ENCODE measurements around the gene ADGRG6.
"Not testable (repeated sequence)": the region's sequence is repeated elsewhere in the genome, so short reads cannot be mapped to it uniquely, and the experiment has no call there.

Gene ADGRG6

DNA sequence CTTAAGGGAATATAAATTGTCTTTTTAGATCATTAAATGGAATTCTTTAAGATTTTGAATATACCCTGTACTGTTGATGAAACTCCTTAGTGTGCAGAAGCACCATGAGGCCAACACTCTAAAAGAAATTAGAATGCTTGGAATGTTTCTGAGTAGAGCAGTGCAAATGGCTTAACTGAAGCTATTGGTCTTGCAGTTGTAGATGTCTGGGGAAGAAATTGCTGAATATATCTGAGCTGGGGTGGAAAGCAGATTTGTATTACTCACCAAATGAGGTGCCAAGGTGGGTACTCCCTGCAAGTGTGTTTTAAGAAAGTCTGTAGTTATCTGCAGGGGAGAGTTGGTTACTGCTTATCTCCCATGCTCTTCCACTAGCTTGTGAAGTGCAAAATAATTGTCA, 119.0 kb downstream of the ADGRG6 start:
- no peak overlapping the region for H3K27ac ChIP-seq (ENCODE audit: low read length)
- H3K9ac ChIP-seq (ENCODE audit: low read depth, low read length) = no peak overlapping the region
- H3K27me3 ChIP-seq (ENCODE audit: insufficient read depth, low read length) = no peaks in the 10 kb centered on the region

DNA sequence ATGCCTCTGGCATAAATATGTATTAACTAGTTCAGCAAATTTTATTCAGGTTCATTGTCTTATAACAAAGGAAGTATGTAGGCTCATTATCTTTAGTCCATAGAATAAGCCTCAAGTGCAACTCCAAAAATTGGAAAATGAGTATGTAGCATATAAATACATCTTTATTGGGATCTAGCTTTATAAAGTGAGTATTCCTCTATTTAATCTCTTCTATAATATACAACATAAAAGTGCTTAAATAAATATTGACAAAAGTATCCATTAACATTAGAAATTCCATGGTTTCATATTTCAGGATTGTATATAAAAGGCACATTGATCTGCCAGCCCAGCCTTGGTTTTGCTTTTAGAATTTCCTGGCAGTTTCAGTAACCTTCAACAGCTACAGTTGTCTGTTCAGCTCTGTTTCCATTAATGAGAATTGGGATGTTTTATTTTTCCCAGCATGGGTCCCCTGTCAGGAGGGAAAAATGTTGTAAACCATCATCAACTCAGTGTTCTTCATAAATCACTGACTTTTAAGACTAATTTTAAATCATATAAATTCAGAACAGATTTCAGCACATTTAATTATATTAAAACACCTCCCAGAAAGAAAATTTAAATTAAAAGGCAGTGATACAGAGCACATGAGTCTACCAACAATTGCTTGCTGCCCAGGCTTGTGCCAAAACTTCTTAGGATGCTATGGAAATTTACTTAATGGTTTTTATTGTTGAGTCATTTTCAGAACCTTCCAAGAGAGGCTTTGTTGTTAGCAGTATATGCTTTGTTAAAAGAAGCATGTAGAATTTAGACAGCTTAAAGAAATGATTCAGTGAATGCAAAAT, 119.7 kb downstream of the ADGRG6 start:
- no peaks in the 10 kb centered on the region for H3K9me3 ChIP-seq (ENCODE audit: insufficient read depth, low read depth, low read length)
- H3K36me3 ChIP-seq (ENCODE audit: insufficient read depth, low read depth, low read length) = no peaks in the 10 kb centered on the region
- no peak overlapping the region for H3K27ac ChIP-seq (ENCODE audit: low read length)
- H3K4me1 ChIP-seq (ENCODE audit: insufficient read depth, low read length) = peaks cover 17% of the 10 kb centered on the region
- no peaks in the 10 kb centered on the region for H3K27me3 ChIP-seq (ENCODE audit: insufficient read depth, low read length)
- H3K4me3 ChIP-seq (ENCODE audit: low read length) = no peak overlapping the region
- no peak overlapping the region for H3K9ac ChIP-seq (ENCODE audit: low read depth, low read length)

More for the DNA sequence above, 119.0 kb downstream of the ADGRG6 start:
- Histone ChIP-seq H3K4me3 (ENCODE audit: low read length) (no peak overlapping the region), H3K9me3 (ENCODE audit: insufficient read depth, low read depth, low read length) (no peaks in the 10 kb centered on the region), H3K4me1 (ENCODE audit: insufficient read depth, low read length) (peaks cover 23% of the 10 kb centered on the region), H3K36me3 (ENCODE audit: insufficient read depth, low read depth, low read length) (no peaks in the 10 kb centered on the region)

DNA sequence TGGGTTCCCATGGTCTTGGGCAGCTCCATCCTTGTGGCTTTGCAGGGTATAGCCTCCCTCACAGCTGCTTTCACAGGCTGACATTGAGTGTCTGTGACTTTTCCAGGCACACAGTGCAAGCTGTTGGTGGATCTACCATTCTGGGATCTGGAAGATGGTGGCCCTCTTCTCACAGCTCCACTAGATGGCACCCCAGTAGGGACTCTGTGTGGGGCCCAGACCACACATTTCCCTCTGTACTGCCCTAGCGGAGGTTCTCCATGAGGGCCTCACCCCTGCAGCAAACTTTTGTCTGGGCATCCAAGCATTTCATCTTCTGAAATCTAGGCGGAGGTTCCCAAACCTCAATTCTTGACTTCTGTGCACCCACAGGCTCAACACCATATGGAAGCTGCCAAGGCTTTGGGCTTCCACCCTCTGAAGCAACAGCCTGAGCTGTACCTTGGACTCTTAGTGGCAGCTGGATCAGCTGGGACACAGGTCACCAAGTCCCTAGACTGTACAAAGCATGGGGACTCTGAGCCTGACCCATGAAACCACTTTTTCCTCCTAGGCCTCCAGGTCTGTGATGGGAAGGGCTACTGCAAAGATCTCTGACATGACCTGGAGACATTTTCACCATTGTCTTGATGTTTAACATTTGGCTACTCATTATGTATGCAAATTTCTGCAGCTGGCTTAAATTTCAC, 124.8 kb downstream of the ADGRG6 start:
- not testable (repeated sequence) for H3K9ac ChIP-seq (ENCODE audit: low read depth, low read length); H3K27me3 ChIP-seq (ENCODE audit: insufficient read depth, low read length); H3K27ac ChIP-seq (ENCODE audit: low read length); H3K36me3 ChIP-seq (ENCODE audit: insufficient read depth, low read depth, low read length); H3K9me3 ChIP-seq (ENCODE audit: insufficient read depth, low read depth, low read length); H3K4me1 ChIP-seq (ENCODE audit: insufficient read depth, low read length); H3K4me3 ChIP-seq (ENCODE audit: low read length)

DNA sequence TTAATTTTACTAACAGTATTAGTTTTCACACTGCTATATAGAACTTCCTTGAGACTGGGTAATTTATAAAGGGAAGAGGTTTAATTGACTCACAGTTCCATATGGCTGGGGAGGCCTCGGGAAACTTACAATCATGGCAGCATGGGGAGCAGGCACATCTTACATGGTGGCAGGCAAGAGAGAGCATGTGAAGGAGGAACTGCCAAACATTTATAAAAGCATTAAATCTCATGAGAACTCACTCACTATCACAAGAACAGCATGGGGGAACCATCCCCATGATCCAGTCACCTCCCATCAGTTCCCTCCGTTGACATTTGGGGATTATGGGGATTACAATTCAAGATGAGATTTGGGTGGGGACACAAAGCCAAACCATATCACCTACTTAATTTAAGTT, 126.7 kb downstream of the ADGRG6 start:
- H3K9ac ChIP-seq (ENCODE audit: low read depth, low read length); H3K4me1 ChIP-seq (ENCODE audit: insufficient read depth, low read length); H3K27me3 ChIP-seq (ENCODE audit: insufficient read depth, low read length); H3K4me3 ChIP-seq (ENCODE audit: low read length); H3K9me3 ChIP-seq (ENCODE audit: insufficient read depth, low read depth, low read length); H3K36me3 ChIP-seq (ENCODE audit: insufficient read depth, low read depth, low read length); H3K27ac ChIP-seq (ENCODE audit: low read length): not testable (repeated sequence)

DNA sequence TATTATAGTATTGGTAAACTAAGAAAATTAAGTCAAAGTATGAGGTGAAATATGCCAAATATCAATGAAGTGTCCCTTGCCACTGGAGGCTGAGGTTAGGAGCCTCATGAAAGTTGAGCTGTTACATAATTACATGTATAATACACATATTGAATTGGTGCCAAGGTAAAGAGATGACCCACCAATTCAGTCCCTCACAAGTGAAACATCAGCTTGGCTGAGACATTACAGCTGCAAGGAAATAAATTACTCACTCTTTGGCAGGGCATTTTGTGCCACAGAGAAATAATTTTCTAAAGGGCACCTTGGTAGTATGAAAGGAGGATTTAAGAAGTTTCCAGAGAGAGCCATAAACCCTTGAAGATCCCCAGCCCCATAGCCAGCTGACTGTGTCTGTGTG, 127.4 kb downstream of the ADGRG6 start:
- no peaks in the 10 kb centered on the region for H3K36me3 ChIP-seq (ENCODE audit: insufficient read depth, low read depth, low read length)
- H3K4me1 ChIP-seq (ENCODE audit: insufficient read depth, low read length) = no peaks in the 10 kb centered on the region
- peaks cover 4% of the 10 kb centered on the region; the same call in 1 of the 2 replicates for H3K9me3 ChIP-seq (ENCODE audit: insufficient read depth, low read depth, low read length)
- H3K4me3 ChIP-seq (ENCODE audit: low read length) = no peak overlapping the region
- H3K9ac ChIP-seq (ENCODE audit: low read depth, low read length) = no peak overlapping the region
- no peaks in the 10 kb centered on the region for H3K27me3 ChIP-seq (ENCODE audit: insufficient read depth, low read length)
- no peak overlapping the region for H3K27ac ChIP-seq (ENCODE audit: low read length)

DNA sequence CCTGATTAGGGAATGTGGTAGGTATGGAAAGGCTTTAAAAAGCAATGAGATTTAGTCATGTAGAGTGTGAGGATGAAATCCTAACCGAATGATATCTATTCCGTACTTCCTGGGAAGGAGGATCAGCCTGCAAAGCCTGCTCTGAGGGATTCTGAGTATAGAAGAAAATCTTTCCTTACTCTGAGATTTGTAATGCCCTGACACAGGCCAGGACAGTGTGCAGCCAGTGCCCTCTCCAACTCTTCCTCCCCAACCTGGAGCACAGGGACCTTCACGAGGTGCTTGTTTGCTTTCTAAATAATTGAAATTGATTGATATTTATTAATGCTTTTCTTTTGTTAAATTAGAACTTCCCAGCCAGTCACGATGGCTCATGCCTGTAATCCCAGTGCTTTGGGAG, 131.6 kb downstream of the ADGRG6 start:
- Histone ChIP-seq H3K27ac (ENCODE audit: low read length) (no peak overlapping the region), H3K4me1 (ENCODE audit: insufficient read depth, low read length) (no peaks in the 10 kb centered on the region), H3K4me3 (ENCODE audit: low read length) (no peak overlapping the region), H3K9me3 (ENCODE audit: insufficient read depth, low read depth, low read length) (peaks cover 4% of the 10 kb centered on the region; the same call in 1 of the 2 replicates), H3K36me3 (ENCODE audit: insufficient read depth, low read depth, low read length) (no peaks in the 10 kb centered on the region), H3K27me3 (ENCODE audit: insufficient read depth, low read length) (no peaks in the 10 kb centered on the region), H3K9ac (ENCODE audit: low read depth, low read length) (no peak overlapping the region)

DNA sequence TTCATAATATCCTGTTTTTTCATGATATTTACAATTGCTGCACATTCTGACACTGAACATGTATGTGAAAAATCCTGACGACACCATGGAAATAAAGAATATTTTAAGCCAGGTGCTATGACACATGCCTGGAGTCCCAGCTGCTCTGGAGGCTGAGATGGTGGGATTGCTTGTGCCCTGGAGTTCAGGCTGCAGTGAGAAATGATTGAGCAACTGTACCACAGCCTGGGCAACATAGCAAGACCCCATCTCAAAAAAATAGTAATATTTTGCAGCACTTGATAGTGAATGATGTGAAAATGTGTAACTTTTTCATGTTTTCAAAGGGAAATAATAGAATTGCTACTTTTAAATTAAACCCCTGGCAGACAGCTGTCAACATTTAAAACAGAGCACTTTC, 137.1 kb downstream of the ADGRG6 start:
- Histone ChIP-seq H3K27ac (ENCODE audit: low read length) (no peak overlapping the region), H3K9me3 (ENCODE audit: insufficient read depth, low read depth, low read length) (no peaks in the 10 kb centered on the region), H3K9ac (ENCODE audit: low read depth, low read length) (no peak overlapping the region), H3K4me1 (ENCODE audit: insufficient read depth, low read length) (peaks cover 16% of the 10 kb centered on the region; the same call in 1 of the 2 replicates), H3K27me3 (ENCODE audit: insufficient read depth, low read length) (no peaks in the 10 kb centered on the region), H3K36me3 (ENCODE audit: insufficient read depth, low read depth, low read length) (no peaks in the 10 kb centered on the region), H3K4me3 (ENCODE audit: low read length) (no peak overlapping the region)

DNA sequence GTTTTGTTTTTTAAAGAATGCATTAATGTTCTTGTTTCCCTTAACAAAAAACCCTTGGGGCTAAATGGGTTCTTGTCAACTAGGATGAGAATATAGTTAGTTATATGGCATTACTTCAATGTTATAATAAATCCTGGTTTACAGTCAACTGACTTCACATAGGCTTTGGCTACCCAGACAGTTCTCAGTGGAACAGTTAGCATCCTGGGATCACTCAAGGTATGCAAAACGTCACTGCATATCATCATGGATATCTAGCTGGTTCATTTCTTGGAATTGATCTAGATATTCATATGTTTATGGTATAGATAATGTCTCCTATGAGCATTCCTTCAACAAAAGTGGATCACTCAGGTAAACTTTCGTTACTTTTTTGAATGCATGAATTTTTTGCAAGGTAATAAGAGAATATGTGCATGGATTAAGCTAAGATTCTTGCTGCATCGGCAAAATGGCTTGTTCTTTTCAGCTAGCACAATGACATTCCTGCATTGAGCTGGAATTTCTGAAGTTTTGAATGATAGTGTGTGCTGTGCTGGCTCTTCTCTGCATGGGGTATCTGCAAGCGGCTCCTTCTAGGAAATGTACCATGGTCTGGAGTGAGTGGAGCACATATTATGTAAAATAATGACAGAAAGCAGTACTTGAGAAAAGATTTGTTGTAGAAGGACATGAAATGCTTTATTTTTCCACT, 138.9 kb downstream of the ADGRG6 start:
- Histone ChIP-seq H3K9ac (ENCODE audit: low read depth, low read length) (no peak overlapping the region), H3K36me3 (ENCODE audit: insufficient read depth, low read depth, low read length) (no peaks in the 10 kb centered on the region), H3K27me3 (ENCODE audit: insufficient read depth, low read length) (no peaks in the 10 kb centered on the region), H3K27ac (ENCODE audit: low read length) (no peak overlapping the region), H3K4me1 (ENCODE audit: insufficient read depth, low read length) (peaks cover 26% of the 10 kb centered on the region), H3K9me3 (ENCODE audit: insufficient read depth, low read depth, low read length) (no peaks in the 10 kb centered on the region), H3K4me3 (ENCODE audit: low read length) (no peak overlapping the region)

DNA sequence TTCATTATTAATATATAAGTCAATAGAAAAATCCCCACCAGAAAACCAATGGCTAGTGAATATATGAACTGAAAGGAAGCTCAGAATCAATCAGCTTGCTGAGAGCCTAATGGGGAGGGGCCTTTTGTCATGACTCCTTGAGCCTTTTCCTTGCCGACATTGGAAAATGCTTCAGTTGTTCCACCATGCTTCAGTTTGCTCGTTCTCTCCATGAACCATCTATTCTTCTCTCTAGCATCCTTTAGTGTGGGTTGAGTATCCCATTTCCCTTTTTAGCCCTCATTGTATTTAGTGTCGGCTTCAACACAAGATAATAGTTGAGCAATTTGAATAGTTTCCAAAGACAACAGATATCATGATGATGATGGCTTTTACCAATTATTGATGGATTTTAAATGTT, 139.9 kb downstream of the ADGRG6 start:
- no peak overlapping the region for H3K9ac ChIP-seq (ENCODE audit: low read depth, low read length)
- no peak overlapping the region for H3K4me3 ChIP-seq (ENCODE audit: low read length)
- peaks cover 27% of the 10 kb centered on the region for H3K4me1 ChIP-seq (ENCODE audit: insufficient read depth, low read length)
- H3K36me3 ChIP-seq (ENCODE audit: insufficient read depth, low read depth, low read length) = no peaks in the 10 kb centered on the region
- H3K27ac ChIP-seq (ENCODE audit: low read length) = no peak overlapping the region
- H3K27me3 ChIP-seq (ENCODE audit: insufficient read depth, low read length) = no peaks in the 10 kb centered on the region
- no peaks in the 10 kb centered on the region for H3K9me3 ChIP-seq (ENCODE audit: insufficient read depth, low read depth, low read length)

DNA sequence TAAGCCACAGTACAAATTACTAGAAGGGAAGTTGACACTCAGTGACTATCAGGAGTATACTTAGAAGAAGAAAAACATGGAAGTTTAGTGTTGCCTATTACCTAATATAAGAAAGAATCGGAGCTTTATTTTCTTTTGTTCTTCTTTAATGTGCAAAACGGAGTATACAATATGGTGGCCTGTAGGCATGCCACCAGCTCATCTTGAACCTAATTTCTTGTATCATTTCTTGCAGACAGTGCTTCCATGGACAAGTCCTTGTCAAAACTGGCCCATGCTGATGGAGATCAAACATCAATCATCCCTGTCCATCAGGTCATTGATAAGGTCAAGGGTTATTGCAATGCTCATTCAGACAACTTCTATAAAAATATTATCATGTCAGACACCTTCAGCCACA, 141.3 kb downstream of the ADGRG6 start:
- H3K36me3 ChIP-seq (ENCODE audit: insufficient read depth, low read depth, low read length) = no peaks in the 10 kb centered on the region
- H3K27me3 ChIP-seq (ENCODE audit: insufficient read depth, low read length) = no peaks in the 10 kb centered on the region
- peaks cover 28% of the 10 kb centered on the region for H3K4me1 ChIP-seq (ENCODE audit: insufficient read depth, low read length)
- H3K4me3 ChIP-seq (ENCODE audit: low read length) = no peak overlapping the region
- H3K27ac ChIP-seq (ENCODE audit: low read length) = no peak overlapping the region
- no peak overlapping the region for H3K9ac ChIP-seq (ENCODE audit: low read depth, low read length)
- no peaks in the 10 kb centered on the region for H3K9me3 ChIP-seq (ENCODE audit: insufficient read depth, low read depth, low read length)

DNA sequence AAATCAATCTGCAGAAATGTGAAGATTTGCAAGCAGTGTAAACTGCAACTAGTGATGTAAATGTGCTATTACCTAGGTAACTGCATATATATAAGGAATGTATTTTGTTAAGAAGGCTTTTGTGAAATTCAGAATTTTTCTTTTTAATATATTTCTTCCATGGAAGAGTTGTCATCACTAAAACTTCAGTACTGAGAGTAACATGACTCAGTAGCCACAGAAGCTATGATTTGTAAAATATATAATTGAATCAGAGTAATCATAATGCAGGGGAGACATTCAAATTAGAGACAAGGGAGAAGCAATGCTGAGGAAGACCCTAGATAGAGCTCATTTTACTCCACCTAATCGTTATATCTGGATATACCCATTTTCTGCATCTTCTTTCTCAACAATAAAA, 141.7 kb downstream of the ADGRG6 start:
- H3K27ac ChIP-seq (ENCODE audit: low read length) = no peak overlapping the region
- H3K9me3 ChIP-seq (ENCODE audit: insufficient read depth, low read depth, low read length) = no peaks in the 10 kb centered on the region
- no peaks in the 10 kb centered on the region for H3K36me3 ChIP-seq (ENCODE audit: insufficient read depth, low read depth, low read length)
- no peak overlapping the region for H3K9ac ChIP-seq (ENCODE audit: low read depth, low read length)
- no peaks in the 10 kb centered on the region for H3K27me3 ChIP-seq (ENCODE audit: insufficient read depth, low read length)
- H3K4me1 ChIP-seq (ENCODE audit: insufficient read depth, low read length) = peaks cover 28% of the 10 kb centered on the region
- H3K4me3 ChIP-seq (ENCODE audit: low read length) = no peak overlapping the region

DNA sequence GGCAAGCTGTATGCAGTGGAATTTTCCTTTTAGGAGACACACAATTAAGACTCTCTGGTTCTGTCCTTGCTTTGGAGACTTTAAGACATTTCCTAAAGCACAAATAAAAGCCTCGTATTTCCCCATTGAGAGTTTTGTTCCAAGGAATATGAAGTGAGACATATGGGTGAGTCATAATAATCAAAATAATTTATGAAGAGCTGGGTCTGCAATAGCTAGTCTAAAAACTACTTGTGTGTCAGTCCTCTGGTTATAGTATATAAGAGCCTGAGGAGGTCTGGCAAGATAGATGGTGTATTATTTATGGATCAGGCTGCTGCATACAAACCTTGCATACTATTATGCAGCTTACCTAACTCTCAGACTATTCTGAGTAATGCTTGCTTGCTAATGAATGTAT, 142.6 kb downstream of the ADGRG6 start:
- Histone ChIP-seq H3K27ac (ENCODE audit: low read length) (no peak overlapping the region), H3K9me3 (ENCODE audit: insufficient read depth, low read depth, low read length) (no peaks in the 10 kb centered on the region), H3K36me3 (ENCODE audit: insufficient read depth, low read depth, low read length) (no peaks in the 10 kb centered on the region), H3K9ac (ENCODE audit: low read depth, low read length) (no peak overlapping the region), H3K4me1 (ENCODE audit: insufficient read depth, low read length) (peaks cover 28% of the 10 kb centered on the region), H3K27me3 (ENCODE audit: insufficient read depth, low read length) (no peaks in the 10 kb centered on the region), H3K4me3 (ENCODE audit: low read length) (no peak overlapping the region)
